GM19099 (cell line): ENCODE data around the gene ZNF423.

Experiments used
- POLR2A ChIP-seq: IDR thresholded peaks from 3 replicates; pipeline ENCODE4 v1.6.1; 2011; ENCODE audit warnings: low read depth; ENCODE audit not compliant: insufficient read length; ENCODE audit errors: extremely low read depth

ZNF423 gene

DNA sequence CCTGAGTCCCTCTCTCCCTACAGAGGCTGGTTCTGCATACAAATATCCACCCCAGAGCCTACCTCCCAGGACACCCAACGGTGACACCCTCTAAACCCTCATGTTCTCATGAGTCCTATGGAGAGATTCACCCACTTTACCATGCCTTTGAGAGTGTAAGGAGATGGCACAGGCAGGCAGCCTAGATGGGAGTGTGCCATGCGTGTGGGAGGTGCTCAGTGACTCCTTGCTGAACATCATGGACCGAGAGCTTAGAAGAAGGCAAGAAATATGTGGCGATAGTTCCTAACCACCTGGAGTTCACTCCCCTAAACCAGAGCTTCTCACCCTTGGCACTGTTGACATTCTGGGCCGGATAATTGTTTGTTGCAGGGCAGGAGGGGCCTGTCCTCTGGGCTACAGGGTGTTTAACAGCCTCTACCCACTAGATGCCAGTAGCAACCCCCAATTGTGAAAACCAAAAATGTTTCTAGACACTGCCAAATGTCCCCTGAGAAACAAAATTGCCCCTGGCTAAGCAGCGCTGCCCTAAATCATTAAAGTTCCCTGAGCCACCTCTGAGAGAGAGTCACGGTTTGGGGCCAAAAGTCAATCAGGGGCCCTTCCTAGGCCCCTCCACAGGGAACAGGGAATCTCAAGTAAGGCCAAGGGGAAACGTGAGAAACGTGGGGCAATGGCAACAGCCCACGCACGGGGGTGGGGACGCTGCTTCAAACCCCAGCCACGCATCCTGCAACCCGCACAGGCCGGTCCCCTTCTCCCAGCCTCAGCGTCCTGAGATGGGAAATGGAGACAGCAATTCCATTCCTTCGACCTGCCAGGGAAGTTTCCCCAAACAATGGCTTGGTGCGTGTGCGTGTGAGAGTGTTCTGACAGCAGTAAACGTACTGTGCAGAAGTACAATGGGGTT is 415.5 kb downstream of the ZNF423 start:
- no peak for TF ChIP-seq POLR2A

DNA sequence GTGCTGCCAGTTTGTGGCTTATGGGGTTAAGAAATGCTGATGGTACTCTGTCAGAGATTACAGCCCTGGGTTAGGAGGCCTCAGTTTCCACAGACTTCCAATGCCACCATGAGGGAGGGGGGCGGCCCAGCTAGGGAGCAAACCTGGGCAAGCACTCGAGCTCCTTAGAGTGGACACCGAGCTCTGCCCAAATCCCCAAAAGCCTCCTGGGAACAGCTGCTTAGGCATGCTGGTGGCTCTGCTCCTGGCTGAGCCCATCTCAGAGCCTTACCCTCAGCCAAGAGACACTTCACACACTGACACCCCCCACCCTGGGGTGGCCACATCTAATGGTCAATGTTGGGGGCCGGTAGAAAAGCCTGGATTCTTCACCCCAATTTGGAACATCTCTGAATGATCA is 416.2 kb downstream of the ZNF423 start:
- TF ChIP-seq POLR2A, result no peak

DNA sequence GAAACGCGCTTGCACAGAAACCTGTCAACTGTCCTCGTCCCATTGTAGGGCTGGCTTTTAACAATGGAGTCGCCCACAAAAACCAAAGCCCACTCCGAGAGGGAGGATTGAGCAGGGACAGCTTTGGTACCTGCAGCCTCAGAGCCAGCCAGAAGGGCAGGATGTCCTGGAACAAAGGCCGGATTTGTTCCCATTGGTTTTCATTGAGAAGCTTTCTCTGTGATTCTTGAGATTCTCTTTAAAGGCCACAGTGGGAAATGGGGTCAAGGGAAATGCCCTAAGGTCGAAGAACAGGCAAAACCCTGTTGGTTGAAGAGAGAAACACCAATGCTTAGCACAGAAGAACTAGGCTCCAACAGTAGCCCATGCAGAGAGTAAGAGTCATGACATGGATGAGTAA is 416.9 kb downstream of the ZNF423 start:
- TF ChIP-seq POLR2A, result no peak
